NT2/D1 (cell line): ENCODE results near the gene HORMAD2.

Source experiments
- DNase-seq: peaks from one replicate; pipeline ENCODE4 v3.0.0-alpha.2; 2011; ENCODE audit warnings: low read depth, low spot score
- H3K27me3 ChIP-seq: 2 replicates; pipeline ENCODE4 v1.6.0; 2011; ENCODE audit warnings: mild to moderate bottlenecking; ENCODE audit not compliant: insufficient read length, insufficient read depth
- H3K36me3 ChIP-seq: 2 replicates; pipeline ENCODE4 v1.6.1; 2011; ENCODE audit warnings: mild to moderate bottlenecking, low read length, mixed read lengths; ENCODE audit not compliant: insufficient read depth, insufficient read length
- H3K4me1 ChIP-seq: 2 replicates; pipeline ENCODE4 v1.5.1; 2011; ENCODE audit not compliant: insufficient read depth, insufficient read length
- H3K4me3 ChIP-seq: 2 replicates; pipeline ENCODE4 v1.5.1; 2011; ENCODE audit warnings: low read depth; ENCODE audit not compliant: insufficient read length
- H3K9ac ChIP-seq: 2 replicates; pipeline ENCODE4 v1.6.0; 2011; ENCODE audit warnings: low read depth; ENCODE audit not compliant: insufficient read length
- H3K9me3 ChIP-seq: 2 replicates; pipeline ENCODE4 v1.5.1; 2011; ENCODE audit warnings: mild to moderate bottlenecking, low read length; ENCODE audit not compliant: insufficient read depth
- SUZ12 ChIP-seq: IDR thresholded peaks from 2 replicates; pipeline ENCODE4 v1.6.1; 2011; ENCODE audit not compliant: insufficient read length, insufficient read depth; ENCODE audit errors: extremely low read depth
- YY1 ChIP-seq: IDR thresholded peaks from 2 replicates; pipeline ENCODE4 v1.6.1; 2011; ENCODE audit not compliant: insufficient read length, insufficient read depth
- ZNF274 ChIP-seq: IDR thresholded peaks from 2 replicates; pipeline ENCODE4 v1.6.1; 2011; ENCODE audit warnings: mild to moderate bottlenecking, low read depth, low read length

The HORMAD2 gene

DNA sequence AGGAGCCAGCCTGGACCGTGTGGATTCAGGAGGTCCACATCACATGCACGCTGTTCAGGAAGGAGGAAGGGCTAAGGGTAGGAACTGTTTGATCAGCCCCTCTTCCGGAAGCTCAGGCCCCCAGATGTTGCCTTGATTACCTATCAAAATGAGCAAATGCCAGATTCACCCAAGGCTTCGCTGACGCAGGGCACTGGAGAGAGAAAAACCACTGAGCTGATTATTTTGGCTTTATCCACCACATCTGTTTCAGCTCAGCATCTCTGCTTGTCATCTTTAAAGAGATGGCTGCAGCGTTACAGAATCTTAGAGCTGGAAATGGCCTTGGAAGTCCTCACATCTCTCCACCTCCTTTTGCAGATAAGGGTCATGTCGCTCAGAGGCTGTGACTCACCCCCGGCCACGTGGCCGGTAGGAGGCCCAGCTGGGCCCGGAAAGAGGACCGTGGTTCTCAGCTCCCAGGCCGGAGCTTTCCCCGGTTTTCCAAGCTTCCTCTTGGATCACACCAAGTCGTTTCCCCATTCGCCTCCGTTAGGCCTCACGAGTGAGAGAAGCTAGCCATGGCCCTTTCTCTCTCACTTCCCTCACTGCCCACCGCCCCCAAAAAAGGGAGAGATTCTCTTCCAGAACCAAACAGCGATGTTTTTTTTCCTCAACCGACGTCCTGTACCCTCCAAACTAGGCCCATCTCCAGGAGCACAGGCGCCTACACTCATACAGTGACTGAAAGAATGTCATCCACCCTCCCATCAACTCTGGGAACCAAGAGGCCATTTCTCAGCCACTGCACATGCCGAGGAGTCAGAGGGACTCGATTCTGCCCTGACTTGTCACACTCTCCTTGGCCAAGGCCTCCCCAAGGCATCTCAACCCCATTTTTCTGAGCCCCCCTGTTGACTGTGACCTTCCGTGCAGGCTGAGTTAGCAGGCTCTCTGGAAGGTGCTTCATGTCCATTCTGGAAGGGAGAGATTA, 128.7 kb downstream of the HORMAD2 start:
- Histone ChIP-seq H3K4me1 (peaks cover 14% of the 10 kb centered on the region), H3K27me3 (peaks cover 21% of the 10 kb centered on the region), H3K4me3 (no peak overlapping the region), H3K9me3 (no peaks in the 10 kb centered on the region), H3K36me3 (no peaks in the 10 kb centered on the region), H3K9ac (no peak overlapping the region)
- TF ChIP-seq YY1 = no peak
- no peak for TF ChIP-seq SUZ12
- no peak for TF ChIP-seq ZNF274
- no peak for DNase-seq

DNA sequence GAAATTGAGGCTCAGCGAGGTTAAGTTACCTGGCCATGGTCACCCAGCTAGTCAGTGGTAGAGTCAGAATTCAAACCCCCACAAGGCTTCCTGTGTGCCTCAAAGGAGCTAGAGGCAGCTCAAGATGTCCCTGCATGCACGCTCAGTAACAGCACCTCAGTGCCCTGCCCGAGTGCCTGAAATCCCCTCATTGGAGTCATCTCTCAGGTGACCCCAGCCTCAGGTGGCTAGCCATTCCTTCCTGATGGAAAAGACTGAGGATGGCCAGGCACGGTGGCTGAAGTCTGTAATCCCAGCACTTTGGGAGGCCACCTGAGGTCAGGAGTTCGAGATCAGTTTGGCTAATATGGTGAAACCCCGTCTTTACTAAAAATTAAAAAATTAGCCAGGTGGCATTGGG, 129.4 kb downstream of the HORMAD2 start:
- H3K9me3 ChIP-seq = no peaks in the 10 kb centered on the region
- no peak overlapping the region for H3K4me3 ChIP-seq
- H3K4me1 ChIP-seq = peaks cover 14% of the 10 kb centered on the region
- H3K27me3 ChIP-seq = peaks cover 21% of the 10 kb centered on the region
- TF ChIP-seq YY1 (no peak), SUZ12 (no peak), ZNF274 (no peak)
- H3K36me3 ChIP-seq = no peaks in the 10 kb centered on the region
- DNase-seq = no peak
- H3K9ac ChIP-seq = no peak overlapping the region

DNA sequence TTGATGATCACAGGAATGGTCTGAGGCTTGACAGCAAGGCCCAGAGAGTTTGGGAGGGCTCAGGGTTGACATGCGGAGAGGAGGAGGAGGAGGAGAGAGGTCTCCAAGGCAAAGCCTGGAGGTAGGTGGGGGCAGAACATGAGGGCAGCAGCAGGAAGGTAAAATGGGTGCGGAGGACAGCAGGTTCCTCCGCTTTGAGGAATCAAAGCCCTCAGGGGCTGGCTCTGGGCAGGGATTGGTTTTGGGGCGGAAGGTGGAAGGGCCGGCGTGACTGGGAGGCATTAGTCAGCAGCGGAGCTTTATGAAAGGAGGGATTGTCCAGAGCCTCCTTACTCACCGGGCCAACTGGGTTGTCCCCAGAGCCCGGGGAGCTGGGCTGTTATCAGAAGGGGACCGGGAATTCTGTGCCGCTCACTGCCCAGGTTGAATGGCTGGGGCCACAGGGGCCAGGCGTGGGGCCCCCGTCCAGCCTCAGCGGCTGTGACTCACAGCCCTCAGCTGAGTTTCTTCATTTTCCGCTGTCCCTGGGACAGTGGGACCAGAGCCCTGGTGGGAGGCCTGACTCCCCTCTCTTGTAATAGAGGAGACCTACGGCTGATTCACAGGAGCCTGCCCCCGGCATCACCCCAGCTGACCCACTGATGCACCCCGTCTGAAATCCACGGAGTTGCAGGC, 130.1 kb downstream of the HORMAD2 start:
- no peak for DNase-seq
- Histone ChIP-seq H3K4me1 (peaks cover 16% of the 10 kb centered on the region), H3K4me3 (no peak overlapping the region), H3K27me3 (peaks cover 21% of the 10 kb centered on the region), H3K9me3 (no peaks in the 10 kb centered on the region), H3K36me3 (no peaks in the 10 kb centered on the region), H3K9ac (no peak overlapping the region)
- TF ChIP-seq YY1 (no peak), ZNF274 (no peak), SUZ12 (no peak)

DNA sequence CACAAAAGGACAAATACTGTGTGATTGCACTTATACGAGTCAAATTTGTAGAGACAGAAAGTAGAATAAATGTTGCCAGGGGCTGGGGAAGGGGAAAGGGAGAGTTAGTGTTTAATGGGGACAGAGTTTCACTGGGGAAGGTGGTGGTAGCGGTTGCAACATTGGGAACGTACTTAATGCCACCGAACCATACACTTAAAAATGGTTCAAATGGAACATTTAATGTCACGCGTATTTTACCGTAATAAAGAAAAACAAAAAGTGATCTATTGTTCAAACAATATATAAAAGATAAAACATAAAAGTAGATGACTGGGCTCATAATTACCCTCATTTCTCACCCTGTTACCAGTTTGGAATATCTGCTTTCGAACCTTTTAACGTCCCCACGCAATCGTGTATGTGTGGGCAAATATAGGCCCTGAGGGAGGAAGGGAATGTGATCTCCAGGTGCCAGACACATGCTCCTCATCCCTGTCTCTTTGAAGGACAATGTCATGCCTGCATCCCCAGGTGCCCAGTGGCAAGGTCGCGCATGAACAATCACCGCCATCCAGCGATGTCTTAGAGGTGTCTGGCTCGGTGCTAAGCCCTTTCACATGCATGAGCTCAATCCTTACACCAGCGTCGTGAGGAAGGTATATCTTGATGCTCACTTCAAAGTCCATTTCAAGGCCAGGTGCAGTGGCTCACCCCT, 131.0 kb downstream of the HORMAD2 start:
- Histone ChIP-seq H3K9ac (no peak overlapping the region), H3K4me1 (peaks cover 16% of the 10 kb centered on the region), H3K9me3 (no peaks in the 10 kb centered on the region), H3K4me3 (no peak overlapping the region), H3K36me3 (no peaks in the 10 kb centered on the region), H3K27me3 (peaks cover 21% of the 10 kb centered on the region)
- no peak for DNase-seq
- TF ChIP-seq YY1 (no peak), ZNF274 (no peak), SUZ12 (no peak)

DNA sequence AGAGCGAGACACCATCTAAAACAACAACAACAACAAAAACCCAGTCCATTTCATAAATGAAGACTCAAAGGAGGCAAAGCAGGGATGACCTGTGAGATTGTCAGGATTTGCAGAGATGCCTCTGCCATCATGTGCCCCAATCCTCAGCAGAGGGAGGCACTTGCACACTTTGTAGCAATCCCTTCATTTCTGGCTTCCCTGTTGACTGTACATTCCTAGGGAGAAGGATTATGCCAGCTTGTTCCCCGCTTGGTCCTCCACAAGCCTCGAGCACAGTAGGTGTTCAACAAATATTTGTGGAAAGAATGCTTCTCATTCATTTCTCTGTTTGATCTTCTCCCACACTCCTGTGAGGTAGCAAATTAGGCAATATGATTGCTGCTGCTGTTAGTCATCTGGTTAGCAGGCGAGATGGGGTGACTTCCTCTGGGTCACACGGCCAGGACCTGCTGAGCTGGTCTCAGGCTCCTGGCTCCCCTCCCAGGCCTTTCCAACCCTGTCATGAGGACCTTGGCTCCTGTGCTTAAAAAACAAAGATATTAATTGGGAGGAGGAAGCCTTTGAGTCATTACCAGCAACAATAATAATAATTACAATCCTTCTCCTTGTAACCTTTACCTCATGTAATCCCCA, 132.2 kb downstream of the HORMAD2 start:
- no peak overlapping the region for H3K4me3 ChIP-seq
- H3K9ac ChIP-seq = no peak overlapping the region
- peaks cover 19% of the 10 kb centered on the region for H3K27me3 ChIP-seq
- H3K36me3 ChIP-seq = no peaks in the 10 kb centered on the region
- TF ChIP-seq YY1 (no peak), SUZ12 (no peak)
- no peaks in the 10 kb centered on the region for H3K9me3 ChIP-seq
- peaks cover 11% of the 10 kb centered on the region for H3K4me1 ChIP-seq
- DNase-seq = no peak

DNA sequence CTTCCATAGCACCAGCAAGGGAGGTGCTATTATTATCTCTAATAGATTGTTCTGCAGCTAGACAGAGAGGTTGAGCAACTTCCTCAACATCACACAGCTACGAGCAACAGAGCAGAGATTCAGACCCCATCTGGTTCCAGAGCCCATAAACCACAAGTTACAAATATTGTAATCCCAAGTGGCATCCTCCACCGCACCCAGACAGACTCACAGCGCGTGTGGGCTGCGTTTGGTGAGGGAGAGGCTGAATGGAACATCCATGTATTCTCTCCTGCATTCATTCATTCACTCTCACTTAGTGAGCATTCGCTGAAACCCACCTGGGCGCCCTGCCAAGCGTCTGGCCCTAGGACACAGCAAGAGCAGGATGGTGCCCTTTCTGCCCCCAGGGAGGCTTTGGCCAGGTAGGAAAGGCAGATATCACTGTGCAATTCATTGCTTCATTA, 132.8 kb downstream of the HORMAD2 start:
- Histone ChIP-seq H3K4me1 (peaks cover 11% of the 10 kb centered on the region), H3K36me3 (no peaks in the 10 kb centered on the region), H3K9ac (no peak overlapping the region), H3K27me3 (peaks cover 16% of the 10 kb centered on the region), H3K9me3 (no peaks in the 10 kb centered on the region), H3K4me3 (no peak overlapping the region)
- DNase-seq = no peak
- TF ChIP-seq SUZ12 (no peak), YY1 (no peak), ZNF274 (no peak)
